Prostate gland (tissue), 2 donors: ENCODE measurements around the gene TUBD1.

Experiments used
- POLR2A ChIP-seq: fragments of 450-650 bp; IDR thresholded peaks from one replicate; pipeline ENCODE4 v1.6.1; 2016; ENCODE audit warnings: antibody characterized with exemption, mild to moderate bottlenecking
- POLR2AphosphoS5 ChIP-seq: sonication (generic); formaldehyde crosslinking; IDR thresholded peaks from one replicate; pipeline ENCODE4 v1.6.1; 2017; ENCODE audit warnings: antibody characterized with exemption
- TF ChIP-seq, protein P1 (sequence below), 4 experiments: fragments of 200-600 bp in 2 of 4; fragments of 450-650 bp in 2 of 4; sonication (generic) in 2 of 4; IDR thresholded peaks; 1 replicate in 3 of 4; 2 replicates in 1 of 4; pipeline ENCODE4 v1.5.1; 2016 to 2019; ENCODE audit warnings: antibody characterized with exemption in 4 of 4, mild to moderate bottlenecking in 2 of 4, moderate library complexity in 2 of 4

DNA sequence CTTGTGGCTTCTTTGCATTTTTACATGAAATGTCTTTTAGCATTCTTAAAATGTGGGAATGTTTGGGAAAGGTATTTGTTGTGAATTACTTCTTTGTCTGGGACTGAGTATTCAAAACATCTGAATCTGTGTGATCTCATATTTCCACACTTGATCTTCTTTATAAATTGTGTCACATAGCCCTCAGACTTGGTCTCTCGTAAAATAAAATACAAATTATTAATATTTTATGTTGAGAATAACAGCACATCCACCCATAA, 81.9 kb downstream of the TUBD1 start:
- TF ChIP-seq, protein P1, sequence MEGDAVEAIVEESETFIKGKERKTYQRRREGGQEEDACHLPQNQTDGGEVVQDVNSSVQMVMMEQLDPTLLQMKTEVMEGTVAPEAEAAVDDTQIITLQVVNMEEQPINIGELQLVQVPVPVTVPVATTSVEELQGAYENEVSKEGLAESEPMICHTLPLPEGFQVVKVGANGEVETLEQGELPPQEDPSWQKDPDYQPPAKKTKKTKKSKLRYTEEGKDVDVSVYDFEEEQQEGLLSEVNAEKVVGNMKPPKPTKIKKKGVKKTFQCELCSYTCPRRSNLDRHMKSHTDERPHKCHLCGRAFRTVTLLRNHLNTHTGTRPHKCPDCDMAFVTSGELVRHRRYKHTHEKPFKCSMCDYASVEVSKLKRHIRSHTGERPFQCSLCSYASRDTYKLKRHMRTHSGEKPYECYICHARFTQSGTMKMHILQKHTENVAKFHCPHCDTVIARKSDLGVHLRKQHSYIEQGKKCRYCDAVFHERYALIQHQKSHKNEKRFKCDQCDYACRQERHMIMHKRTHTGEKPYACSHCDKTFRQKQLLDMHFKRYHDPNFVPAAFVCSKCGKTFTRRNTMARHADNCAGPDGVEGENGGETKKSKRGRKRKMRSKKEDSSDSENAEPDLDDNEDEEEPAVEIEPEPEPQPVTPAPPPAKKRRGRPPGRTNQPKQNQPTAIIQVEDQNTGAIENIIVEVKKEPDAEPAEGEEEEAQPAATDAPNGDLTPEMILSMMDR (IDR thresholded peaks at IDR 0.05), result no peak
- TF ChIP-seq POLR2AphosphoS5 (no peak), POLR2A (no peak)
